ENCODE data around the gene LRIT2.
A peak's percentile ranks its signal among the peaks of the same experiment; 100 is the strongest.

Gene LRIT2

GRCh38 chr10:84241185-84241790 is 15.9 kb upstream of the LRIT2 start, which contains the start of gene LRIT1:
Gene LRIT1, minus strand, starts transcription at chr10:84241546. Its CDS starts 107 bp downstream, at chr10:84241439.
- DNase-seq, result no peak

GRCh38 chr10:84238909-84239308 is 13.6 kb upstream of the LRIT2 start:
- DNase-seq, result no peak

- no peak for DNase-seq
These were observed 12.1 kb upstream of the LRIT2 start for GRCh38 chr10:84237199-84238051.

GRCh38 chr10:84236807-84237198 is 11.5 kb upstream of the LRIT2 start:
- no peak for DNase-seq

GRCh38 chr10:84235096-84235495 is 9.8 kb upstream of the LRIT2 start:
- no peak for DNase-seq

GRCh38 chr10:84234479-84234878 is 9.1 kb upstream of the LRIT2 start:
- DNase-seq, result no peak

GRCh38 chr10:84233940-84234339 is 8.6 kb upstream of the LRIT2 start:
- DNase-seq, result no peak

- no peak for DNase-seq
These were observed 7.0 kb upstream of the LRIT2 start for GRCh38 chr10:84232376-84232775.

- DNase-seq, result no peak
These were observed 5.0 kb upstream of the LRIT2 start for GRCh38 chr10:84230359-84230758.

GRCh38 chr10:84227810-84228209 is 2.5 kb upstream of the LRIT2 start:
- no peak for DNase-seq

GRCh38 chr10:84226616-84227015 is 1.3 kb upstream of the LRIT2 start:
- DNase-seq, result no peak

GRCh38 chr10:84224411-84225028 is 824 bp downstream of the LRIT2 start:
- no peak for DNase-seq

- no peak for DNase-seq
These were observed 3.4 kb downstream of the LRIT2 start for GRCh38 chr10:84221916-84222315.

GRCh38 chr10:84217746-84218145 is 7.6 kb downstream of the LRIT2 start:
- no peak for DNase-seq

GRCh38 chr10:84216834-84217233 is 8.5 kb downstream of the LRIT2 start:
- no peak for DNase-seq

- peak; percentile 34 for DNase-seq
These were observed 10.6 kb downstream of the LRIT2 start for GRCh38 chr10:84214612-84215235.

GRCh38 chr10:84214046-84214572 is 11.2 kb downstream of the LRIT2 start:
- no peak for DNase-seq

GRCh38 chr10:84213076-84213475 is 12.3 kb downstream of the LRIT2 start:
- no peak for DNase-seq

- DNase-seq, result no peak
These were observed 13.3 kb downstream of the LRIT2 start for GRCh38 chr10:84212014-84212413.

GRCh38 chr10:84211566-84211965 is 13.8 kb downstream of the LRIT2 start:
- DNase-seq, result no peak

- no peak for DNase-seq
These were observed 17.3 kb downstream of the LRIT2 start for GRCh38 chr10:84208023-84208422.

- DNase-seq, result no peak
These were observed 19.4 kb downstream of the LRIT2 start for GRCh38 chr10:84205853-84206525.

Data from activated T-cell treated with anti-CD3 and anti-CD28 coated beads, Interleukin-2, amount 50 U/mL, for 1 hour (primary cell).